Fibroblast of the aortic adventitia (primary cell): Measurements from ENCODE around the gene CDC42BPA. TPM values are rescaled to one million over a fixed set of nuclear protein-coding genes. Genes with fewer than 3 reads are reported as not detected.

Source experiments
- DNase-seq: peaks from one replicate; pipeline ENCODE4 v3.0.0-alpha.2; 2010; ENCODE audit warnings: low read depth
- H3K4me3 ChIP-seq: 2 replicates; pipeline ENCODE4 v1.5.1; 2011; ENCODE audit warnings: low read depth, mild to moderate bottlenecking, control low read depth, low read length, moderate library complexity
- CTCF ChIP-seq: IDR thresholded peaks from 2 replicates; pipeline ENCODE4 v1.5.1; 2011; ENCODE audit warnings: mild to moderate bottlenecking, low read length, control low read depth, inconsistent platforms; ENCODE audit not compliant: insufficient read depth
- total RNA-seq: library from RNA; depleted of rRNA; stranded (reverse); fragments of >200 nt; gene quantifications from 2 replicates; pipeline ENCODE4 v1.2.3, GENCODE V29; 2012; ENCODE audit warnings: low replicate concordance

Gene CDC42BPA
- total RNA-seq, 1 donor: 82.5 TPM

GRCh38 chr1:226949401-226949800, 368.9 kb downstream of the CDC42BPA start:
- no peak overlapping the region for H3K4me3 ChIP-seq
- no peak for DNase-seq
- TF ChIP-seq CTCF: no peak

- no peak for TF ChIP-seq CTCF
- no peak for DNase-seq
- H3K4me3 ChIP-seq: no peak overlapping the region
These were observed 369.3 kb downstream of the CDC42BPA start for GRCh38 chr1:226948996-226949395.

GRCh38 chr1:226948480-226948879, 369.8 kb downstream of the CDC42BPA start:
- DNase-seq: no peak
- no peak for TF ChIP-seq CTCF

GRCh38 chr1:226948051-226948450, 370.2 kb downstream of the CDC42BPA start:
- TF ChIP-seq CTCF: no peak
- no peak for DNase-seq
- no peak overlapping the region for H3K4me3 ChIP-seq

More at GRCh38 chr1:226948480-226948879, 369.8 kb downstream of the CDC42BPA start:
- H3K4me3 ChIP-seq: no peak overlapping the region

- no peak for TF ChIP-seq CTCF
- DNase-seq: no peak
- no peak overlapping the region for H3K4me3 ChIP-seq
These were observed 371.5 kb downstream of the CDC42BPA start for GRCh38 chr1:226946841-226947240.

- no peak overlapping the region for H3K4me3 ChIP-seq
- TF ChIP-seq CTCF: no peak
- no peak for DNase-seq
These were observed 372.0 kb downstream of the CDC42BPA start for GRCh38 chr1:226946285-226946684.

GRCh38 chr1:226945858-226946245, 372.4 kb downstream of the CDC42BPA start:
- no peak for DNase-seq
- TF ChIP-seq CTCF: no peak
- H3K4me3 ChIP-seq: no peak overlapping the region
